GM21619 (cell line): Measurements from ENCODE around the gene CROT.

Source experiments
- ATAC-seq: cut with Tn5 transposase; IDR thresholded peaks from one replicate; pipeline ENCODE4 v1.9.1; 2021; ENCODE audit not compliant: unreplicated experiment

Gene CROT

GRCh38 chr7:87341441-87341840 is 4.0 kb upstream of the CROT start:
- no peak for ATAC-seq

- no peak for ATAC-seq
Measured at GRCh38 chr7:87342231-87342630, 3.2 kb upstream of the CROT start.

GRCh38 chr7:87344446-87344845 is 1.0 kb upstream of the CROT start:
- ATAC-seq, result no peak

GRCh38 chr7:87345962-87346371 is 503 bp downstream of the CROT start:
- no peak for ATAC-seq

GRCh38 chr7:87347207-87347606 is 1.7 kb downstream of the CROT start:
- no peak for ATAC-seq

GRCh38 chr7:87347664-87348063 is 2.2 kb downstream of the CROT start:
- ATAC-seq, result no peak

- no peak for ATAC-seq
Measured at GRCh38 chr7:87354749-87355148, 9.3 kb downstream of the CROT start.

- ATAC-seq, result no peak
Measured at GRCh38 chr7:87356448-87356847, 11.0 kb downstream of the CROT start.

GRCh38 chr7:87359366-87359765 is 13.9 kb downstream of the CROT start:
- ATAC-seq, result no peak

GRCh38 chr7:87361320-87361719 is 15.9 kb downstream of the CROT start:
- no peak for ATAC-seq

GRCh38 chr7:87363342-87363741 is 17.9 kb downstream of the CROT start:
- ATAC-seq, result no peak

GRCh38 chr7:87364246-87364645 is 18.8 kb downstream of the CROT start:
- no peak for ATAC-seq

- ATAC-seq, result no peak
Measured at GRCh38 chr7:87369216-87369615, 23.8 kb downstream of the CROT start.

- ATAC-seq, result no peak
Measured at GRCh38 chr7:87370660-87371180, 25.3 kb downstream of the CROT start.

GRCh38 chr7:87375662-87376435 is 30.4 kb downstream of the CROT start:
- no peak for ATAC-seq

- ATAC-seq, result no peak
Measured at GRCh38 chr7:87380905-87381304, 35.4 kb downstream of the CROT start.

- ATAC-seq, result no peak
Measured at GRCh38 chr7:87391020-87391701, 45.7 kb downstream of the CROT start.

- ATAC-seq, result no peak
Measured at GRCh38 chr7:87395442-87396020, 50.1 kb downstream of the CROT start.

- no peak for ATAC-seq
Measured at GRCh38 chr7:87398446-87398845, 53.0 kb downstream of the CROT start.

GRCh38 chr7:87404674-87405073 is 59.2 kb downstream of the CROT start:
- ATAC-seq, result no peak

GRCh38 chr7:87411186-87411585 is 65.7 kb downstream of the CROT start:
- ATAC-seq, result no peak

- ATAC-seq, result no peak
Measured at GRCh38 chr7:87413029-87413428, 67.6 kb downstream of the CROT start.
